ENCODE results near the gene FLRT1. TPM values are rescaled to one million over a fixed set of nuclear protein-coding genes. Genes with fewer than 3 reads are reported as not detected.
"Not testable (repeated sequence)": the region's sequence is repeated elsewhere in the genome, so short reads cannot be mapped to it uniquely, and the experiment has no call there.

FLRT1 gene
- total RNA-seq, 1 donor from 2014 or later: not detected

DNA sequence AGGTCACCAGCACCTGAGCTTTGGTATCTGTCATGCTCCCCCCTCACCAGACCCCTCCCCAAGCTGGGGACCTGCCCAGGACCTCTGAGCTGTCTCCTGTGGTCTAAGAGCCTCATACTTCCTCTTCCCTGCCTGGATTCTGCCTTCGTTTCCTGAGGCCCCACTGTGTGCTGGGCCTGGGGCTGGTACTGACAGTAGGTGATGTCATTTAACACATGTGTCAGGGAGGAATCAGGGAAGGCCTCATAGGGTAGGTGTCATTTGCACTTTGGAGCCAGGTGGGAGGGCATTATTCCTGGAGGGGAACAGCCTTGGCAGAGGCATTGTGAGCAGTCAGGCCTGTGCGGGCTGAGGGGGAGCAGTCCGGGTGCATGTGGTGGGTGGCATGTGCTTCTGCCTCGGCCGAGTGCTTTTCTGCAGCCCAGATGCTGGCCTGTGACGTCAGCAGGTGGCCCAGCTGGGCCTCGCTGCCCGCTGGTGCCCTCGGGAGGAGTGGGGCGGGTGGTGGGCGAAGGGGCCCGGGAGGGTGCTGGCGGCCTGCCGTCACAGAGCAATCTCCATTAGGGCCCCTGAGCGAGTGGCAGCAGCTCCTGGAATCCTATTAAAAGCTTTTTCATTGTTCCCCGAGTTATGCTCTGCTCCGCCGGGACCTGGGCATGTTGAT is 9.1 kb downstream of the FLRT1 start:
- Mint-ChIP-seq H3K36me3 (ENCODE audit: low read depth, unreplicated experiment) (no peaks in the 10 kb centered on the region), H3K9me3 (ENCODE audit: unreplicated experiment) (no peaks in the 10 kb centered on the region), H3K27me3 (ENCODE audit: unreplicated experiment) (peaks cover 15% of the 10 kb centered on the region), H3K27ac (ENCODE audit: unreplicated experiment) (peak overlapping the region; percentile 52), H3K4me3 (ENCODE audit: unreplicated experiment) (no peak overlapping the region), H3K4me1 (ENCODE audit: unreplicated experiment) (peaks cover 3% of the 10 kb centered on the region)
- TF ChIP-seq, protein P1, sequence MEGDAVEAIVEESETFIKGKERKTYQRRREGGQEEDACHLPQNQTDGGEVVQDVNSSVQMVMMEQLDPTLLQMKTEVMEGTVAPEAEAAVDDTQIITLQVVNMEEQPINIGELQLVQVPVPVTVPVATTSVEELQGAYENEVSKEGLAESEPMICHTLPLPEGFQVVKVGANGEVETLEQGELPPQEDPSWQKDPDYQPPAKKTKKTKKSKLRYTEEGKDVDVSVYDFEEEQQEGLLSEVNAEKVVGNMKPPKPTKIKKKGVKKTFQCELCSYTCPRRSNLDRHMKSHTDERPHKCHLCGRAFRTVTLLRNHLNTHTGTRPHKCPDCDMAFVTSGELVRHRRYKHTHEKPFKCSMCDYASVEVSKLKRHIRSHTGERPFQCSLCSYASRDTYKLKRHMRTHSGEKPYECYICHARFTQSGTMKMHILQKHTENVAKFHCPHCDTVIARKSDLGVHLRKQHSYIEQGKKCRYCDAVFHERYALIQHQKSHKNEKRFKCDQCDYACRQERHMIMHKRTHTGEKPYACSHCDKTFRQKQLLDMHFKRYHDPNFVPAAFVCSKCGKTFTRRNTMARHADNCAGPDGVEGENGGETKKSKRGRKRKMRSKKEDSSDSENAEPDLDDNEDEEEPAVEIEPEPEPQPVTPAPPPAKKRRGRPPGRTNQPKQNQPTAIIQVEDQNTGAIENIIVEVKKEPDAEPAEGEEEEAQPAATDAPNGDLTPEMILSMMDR (IDR thresholded peaks at IDR 0.05; ENCODE audit: unreplicated experiment): no peak
- no peak for DNase-seq (ENCODE audit: low spot score)

- H3K4me3 Mint-ChIP-seq (ENCODE audit: unreplicated experiment): no peak overlapping the region
- DNase-seq (ENCODE audit: low spot score): no peak
- H3K36me3 Mint-ChIP-seq (ENCODE audit: low read depth, unreplicated experiment): no peaks in the 10 kb centered on the region
- H3K4me1 Mint-ChIP-seq (ENCODE audit: unreplicated experiment): peaks cover 3% of the 10 kb centered on the region
- H3K27me3 Mint-ChIP-seq (ENCODE audit: unreplicated experiment): peaks cover 13% of the 10 kb centered on the region
- TF ChIP-seq, protein P1 (IDR thresholded peaks at IDR 0.05; ENCODE audit: unreplicated experiment): no peak
- no peaks in the 10 kb centered on the region for H3K9me3 Mint-ChIP-seq (ENCODE audit: unreplicated experiment)
- H3K27ac Mint-ChIP-seq (ENCODE audit: unreplicated experiment): no peak overlapping the region
These were observed 10.0 kb downstream of the FLRT1 start for GRCh38 chr11:64045700-64046099.

DNA sequence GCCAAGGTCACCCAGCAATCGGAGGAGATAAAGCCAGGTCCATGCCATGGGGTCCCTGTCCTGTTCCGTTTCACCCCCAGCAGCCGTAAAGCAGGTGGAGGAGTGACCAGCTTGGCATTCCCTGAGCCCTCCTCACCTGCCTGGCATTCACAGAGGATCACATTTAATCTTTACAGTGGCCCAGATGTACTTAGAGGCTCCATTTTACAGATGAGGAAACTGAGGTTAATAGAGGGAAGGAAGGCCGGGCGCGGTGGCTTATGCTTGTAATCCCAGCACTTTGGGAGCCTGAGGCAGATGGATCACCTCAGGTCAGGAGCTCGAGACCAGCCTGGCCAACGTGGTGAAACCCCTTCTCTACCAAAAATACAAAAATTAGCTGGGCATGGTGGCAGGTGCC is 11.6 kb downstream of the FLRT1 start:
- not testable (repeated sequence) for H3K4me3 Mint-ChIP-seq (ENCODE audit: unreplicated experiment); H3K4me1 Mint-ChIP-seq (ENCODE audit: unreplicated experiment); H3K27me3 Mint-ChIP-seq (ENCODE audit: unreplicated experiment); H3K27ac Mint-ChIP-seq (ENCODE audit: unreplicated experiment); H3K9me3 Mint-ChIP-seq (ENCODE audit: unreplicated experiment); DNase-seq (ENCODE audit: low spot score); H3K36me3 Mint-ChIP-seq (ENCODE audit: low read depth, unreplicated experiment)

DNA sequence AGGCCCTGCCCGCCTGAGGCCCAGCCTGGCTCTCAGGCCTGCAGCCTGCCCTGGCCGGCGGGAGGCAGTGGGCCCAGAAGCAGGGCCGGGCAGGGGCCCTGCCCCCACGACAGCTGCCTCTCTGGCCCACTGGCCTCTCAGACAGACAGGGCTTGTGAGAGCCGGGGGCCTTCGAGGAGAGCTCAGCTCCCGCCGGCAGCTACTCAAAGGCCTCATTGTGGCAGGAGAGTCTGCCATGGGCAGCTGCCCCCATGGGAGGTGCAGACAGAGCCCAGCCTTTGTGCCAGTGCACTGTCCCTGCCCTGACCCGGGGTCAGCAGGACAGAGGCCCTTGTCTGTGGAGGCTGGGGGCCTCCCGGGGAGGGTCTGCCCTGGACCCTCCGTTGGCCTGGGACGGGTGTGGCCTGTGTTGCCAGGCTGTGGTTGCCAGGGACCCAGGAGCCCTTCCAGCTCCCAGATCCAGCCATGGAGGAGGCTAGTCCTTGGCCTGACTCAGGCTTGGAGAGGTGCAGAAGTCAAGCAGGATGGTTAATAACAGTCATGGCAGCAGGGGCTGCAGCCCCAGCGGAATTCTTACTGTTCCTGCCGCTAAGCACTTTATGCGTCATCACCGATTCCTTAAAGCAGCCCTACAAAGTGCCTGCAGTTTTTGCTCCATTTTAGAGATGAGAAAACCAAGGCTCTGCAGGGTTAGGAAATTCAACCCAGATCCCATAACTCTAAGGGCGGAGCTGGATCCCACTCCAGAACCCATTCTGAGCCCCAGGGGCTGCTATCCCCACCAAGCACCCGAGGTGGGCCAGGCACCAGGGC is 12.5 kb downstream of the FLRT1 start:
- Mint-ChIP-seq H3K9me3 (ENCODE audit: unreplicated experiment) (no peaks in the 10 kb centered on the region), H3K36me3 (ENCODE audit: low read depth, unreplicated experiment) (no peaks in the 10 kb centered on the region), H3K27me3 (ENCODE audit: unreplicated experiment) (peaks cover 4% of the 10 kb centered on the region), H3K4me3 (ENCODE audit: unreplicated experiment) (no peak overlapping the region), H3K27ac (ENCODE audit: unreplicated experiment) (no peak overlapping the region), H3K4me1 (ENCODE audit: unreplicated experiment) (peaks cover 3% of the 10 kb centered on the region)
- TF ChIP-seq, protein P1 (IDR thresholded peaks at IDR 0.05; ENCODE audit: unreplicated experiment): no peak
- DNase-seq (ENCODE audit: low spot score): no peak

GRCh38 chr11:64049509-64049908 is 13.8 kb downstream of the FLRT1 start:
- no peak overlapping the region for H3K4me3 Mint-ChIP-seq (ENCODE audit: unreplicated experiment)
- no peaks in the 10 kb centered on the region for H3K9me3 Mint-ChIP-seq (ENCODE audit: unreplicated experiment)
- TF ChIP-seq, protein P1 (IDR thresholded peaks at IDR 0.05; ENCODE audit: unreplicated experiment): no peak
- H3K27me3 Mint-ChIP-seq (ENCODE audit: unreplicated experiment): peaks cover under 1% of the 10 kb centered on the region
- peaks cover 3% of the 10 kb centered on the region for H3K4me1 Mint-ChIP-seq (ENCODE audit: unreplicated experiment)
- no peak for DNase-seq (ENCODE audit: low spot score)
- no peaks in the 10 kb centered on the region for H3K36me3 Mint-ChIP-seq (ENCODE audit: low read depth, unreplicated experiment)
- no peak overlapping the region for H3K27ac Mint-ChIP-seq (ENCODE audit: unreplicated experiment)
